Ishikawa (cell line): ENCODE results near the gene SV2C.

Experiments used
- CEBPB ChIP-seq: IDR thresholded peaks from 2 replicates; pipeline ENCODE4 v1.6.1; 2012
- CREB1 ChIP-seq: IDR thresholded peaks from 2 replicates; pipeline ENCODE4 v1.6.1; 2012; ENCODE audit warnings: low read depth
- EGR1 ChIP-seq: IDR thresholded peaks from 2 replicates; pipeline ENCODE4 v1.6.1; 2012
- EP300 ChIP-seq: IDR thresholded peaks from 2 replicates; pipeline ENCODE4 v1.6.1; 2012; ENCODE audit warnings: borderline replicate concordance
- FOXM1 ChIP-seq: IDR thresholded peaks from 2 replicates; pipeline ENCODE4 v1.6.1; 2012; ENCODE audit warnings: low read depth, borderline replicate concordance
- NFIC ChIP-seq: IDR thresholded peaks from 2 replicates; pipeline ENCODE4 v1.6.1; 2012
- RAD21 ChIP-seq: IDR thresholded peaks from 2 replicates; pipeline ENCODE4 v1.6.1; 2012; ENCODE audit warnings: low read depth
- TAF1 ChIP-seq: IDR thresholded peaks from 2 replicates; pipeline ENCODE4 v1.6.1; 2012; ENCODE audit warnings: low read depth, mild to moderate bottlenecking
- TCF12 ChIP-seq: IDR thresholded peaks from 2 replicates; pipeline ENCODE4 v1.6.1; 2012; ENCODE audit warnings: low read depth
- TEAD4 ChIP-seq: IDR thresholded peaks from 2 replicates; pipeline ENCODE4 v1.6.1; 2012
- YY1 ChIP-seq: IDR thresholded peaks from 2 replicates; pipeline ENCODE4 v1.6.1; 2012; ENCODE audit warnings: low read depth
- ZBTB7A ChIP-seq: IDR thresholded peaks from 2 replicates; pipeline ENCODE4 v1.6.1; 2012; ENCODE audit warnings: low read depth
- TF ChIP-seq, protein P1 (sequence below): IDR thresholded peaks from 2 replicates; pipeline ENCODE4 v1.6.1; 2012
- TF ChIP-seq, protein P2 (sequence below): IDR thresholded peaks from 2 replicates; pipeline ENCODE4 v1.6.1; 2012; ENCODE audit warnings: low read depth, mild to moderate bottlenecking
- TF ChIP-seq, protein P3 (sequence below): IDR thresholded peaks from 2 replicates; pipeline ENCODE4 v1.6.1; 2012

The SV2C gene

DNA sequence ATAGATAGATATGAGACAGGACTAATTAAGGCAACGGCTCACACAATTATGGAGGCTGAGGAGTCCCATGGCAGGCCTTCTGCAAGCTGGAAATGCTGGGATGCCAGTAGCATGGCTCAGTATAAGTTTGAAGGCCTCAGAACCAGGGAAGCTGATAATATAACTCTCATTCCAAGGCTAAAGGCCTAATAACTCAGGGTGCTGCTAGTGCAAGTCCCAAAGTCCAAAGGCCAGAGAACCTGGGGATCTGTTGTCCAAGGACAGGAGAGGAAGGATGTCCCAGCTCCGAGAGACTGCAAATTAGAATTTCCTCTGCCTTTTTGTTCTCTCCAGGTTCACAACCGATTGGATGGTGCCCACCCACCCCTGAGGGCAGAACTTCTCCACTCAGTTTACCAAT, 114.5 kb downstream of the SV2C start:
- no peak for TF ChIP-seq RAD21

DNA sequence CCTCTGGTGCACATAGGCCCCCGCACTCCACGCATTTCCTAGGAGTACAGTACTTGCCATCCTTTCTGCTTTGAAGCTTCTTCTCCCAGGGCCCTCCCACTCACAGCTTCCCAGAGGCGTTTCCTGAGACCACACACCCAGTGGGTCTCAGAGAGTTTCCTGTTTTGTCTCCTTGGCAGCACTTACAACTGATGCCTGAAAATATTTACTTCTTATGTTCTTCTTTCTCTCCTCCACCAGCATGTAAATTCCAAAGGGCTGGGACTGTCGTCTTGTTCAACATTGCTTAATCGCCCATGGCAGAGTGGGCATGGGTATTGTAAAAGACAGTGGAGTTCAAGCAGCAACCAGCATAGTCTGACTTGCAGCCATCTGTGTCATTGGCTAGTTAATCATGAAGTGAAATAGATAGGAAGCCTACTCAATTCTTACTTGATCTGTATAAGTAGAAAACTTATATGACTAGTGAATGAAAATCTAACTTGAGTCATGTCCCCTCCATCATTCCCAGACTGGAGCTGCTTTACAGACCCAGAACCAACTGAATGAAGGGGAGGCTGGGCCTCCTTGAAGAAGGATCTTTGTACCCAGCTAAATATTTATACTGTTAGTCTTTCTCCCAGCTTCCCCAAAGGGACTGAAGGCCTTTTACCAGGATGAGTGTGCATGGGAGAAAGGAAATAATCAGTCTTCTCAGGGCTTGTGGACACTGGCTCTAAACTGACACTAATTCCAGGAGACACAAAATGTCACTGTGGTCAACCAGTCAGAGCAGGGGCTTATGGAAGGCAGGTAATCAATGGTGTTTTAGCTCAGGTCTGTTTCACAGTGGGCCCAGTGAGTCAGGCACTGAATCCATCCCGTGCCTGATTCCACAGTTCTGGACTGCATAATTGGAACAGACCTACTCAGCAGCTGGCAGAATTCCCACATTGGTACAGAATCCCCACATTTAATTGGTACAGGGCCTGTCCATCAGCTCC, 116.4 kb downstream of the SV2C start:
- TF ChIP-seq NFIC = no peak
- no peak for TF ChIP-seq CREB1
- no peak for TF ChIP-seq EGR1
- TF ChIP-seq TEAD4 = no peak
- TF ChIP-seq FOXM1 = no peak
- no peak for TF ChIP-seq ZBTB7A
- TF ChIP-seq, protein P1, sequence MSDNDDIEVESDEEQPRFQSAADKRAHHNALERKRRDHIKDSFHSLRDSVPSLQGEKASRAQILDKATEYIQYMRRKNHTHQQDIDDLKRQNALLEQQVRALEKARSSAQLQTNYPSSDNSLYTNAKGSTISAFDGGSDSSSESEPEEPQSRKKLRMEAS = no peak
- TF ChIP-seq RAD21 = no peak
- TF ChIP-seq TCF12 = no peak
- TF ChIP-seq, protein P2, sequence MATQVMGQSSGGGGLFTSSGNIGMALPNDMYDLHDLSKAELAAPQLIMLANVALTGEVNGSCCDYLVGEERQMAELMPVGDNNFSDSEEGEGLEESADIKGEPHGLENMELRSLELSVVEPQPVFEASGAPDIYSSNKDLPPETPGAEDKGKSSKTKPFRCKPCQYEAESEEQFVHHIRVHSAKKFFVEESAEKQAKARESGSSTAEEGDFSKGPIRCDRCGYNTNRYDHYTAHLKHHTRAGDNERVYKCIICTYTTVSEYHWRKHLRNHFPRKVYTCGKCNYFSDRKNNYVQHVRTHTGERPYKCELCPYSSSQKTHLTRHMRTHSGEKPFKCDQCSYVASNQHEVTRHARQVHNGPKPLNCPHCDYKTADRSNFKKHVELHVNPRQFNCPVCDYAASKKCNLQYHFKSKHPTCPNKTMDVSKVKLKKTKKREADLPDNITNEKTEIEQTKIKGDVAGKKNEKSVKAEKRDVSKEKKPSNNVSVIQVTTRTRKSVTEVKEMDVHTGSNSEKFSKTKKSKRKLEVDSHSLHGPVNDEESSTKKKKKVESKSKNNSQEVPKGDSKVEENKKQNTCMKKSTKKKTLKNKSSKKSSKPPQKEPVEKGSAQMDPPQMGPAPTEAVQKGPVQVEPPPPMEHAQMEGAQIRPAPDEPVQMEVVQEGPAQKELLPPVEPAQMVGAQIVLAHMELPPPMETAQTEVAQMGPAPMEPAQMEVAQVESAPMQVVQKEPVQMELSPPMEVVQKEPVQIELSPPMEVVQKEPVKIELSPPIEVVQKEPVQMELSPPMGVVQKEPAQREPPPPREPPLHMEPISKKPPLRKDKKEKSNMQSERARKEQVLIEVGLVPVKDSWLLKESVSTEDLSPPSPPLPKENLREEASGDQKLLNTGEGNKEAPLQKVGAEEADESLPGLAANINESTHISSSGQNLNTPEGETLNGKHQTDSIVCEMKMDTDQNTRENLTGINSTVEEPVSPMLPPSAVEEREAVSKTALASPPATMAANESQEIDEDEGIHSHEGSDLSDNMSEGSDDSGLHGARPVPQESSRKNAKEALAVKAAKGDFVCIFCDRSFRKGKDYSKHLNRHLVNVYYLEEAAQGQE = no peak
- TF ChIP-seq EP300 = no peak
- TF ChIP-seq YY1 = no peak

DNA sequence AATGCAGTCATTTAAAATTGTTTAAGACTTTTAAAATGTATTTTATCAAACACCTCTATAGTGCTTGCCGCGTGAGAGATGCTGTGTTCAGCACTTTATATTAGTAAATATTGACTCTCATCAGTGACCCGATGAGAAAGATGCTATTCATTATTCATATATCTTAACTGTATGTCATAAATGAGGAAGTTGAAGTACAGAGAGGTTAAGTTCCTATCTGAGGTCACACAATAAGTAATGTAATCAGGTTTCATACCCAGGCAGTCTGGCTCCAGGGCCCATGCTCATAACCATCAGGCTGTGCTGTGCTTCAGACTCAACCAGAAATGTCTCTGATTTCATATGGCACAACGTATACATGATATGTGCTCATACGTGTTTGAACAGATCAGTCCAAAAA, 119.0 kb downstream of the SV2C start:
- TF ChIP-seq YY1 = no peak

DNA sequence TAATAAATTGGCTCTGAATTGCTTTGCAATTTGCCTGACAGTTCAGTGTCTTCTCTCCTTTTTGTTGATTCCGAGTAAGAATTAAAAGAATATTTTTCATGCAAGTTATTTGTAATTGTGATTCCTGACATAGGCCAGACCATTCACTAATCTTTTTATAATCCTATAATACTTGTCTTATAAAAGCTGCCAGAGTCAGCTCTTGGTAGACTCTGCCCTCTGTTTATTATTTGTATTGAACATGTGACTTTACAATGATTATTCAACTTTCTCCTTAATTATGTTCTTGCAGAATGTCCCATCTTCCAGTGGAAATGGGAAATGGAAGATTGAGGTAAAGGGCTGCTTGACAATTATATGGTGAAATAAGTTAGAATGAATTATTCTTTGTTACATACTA, 121.0 kb downstream of the SV2C start:
- no peak for TF ChIP-seq EP300
- TF ChIP-seq, protein P1 = no peak
- TF ChIP-seq TEAD4 = no peak
- no peak for TF ChIP-seq NFIC

DNA sequence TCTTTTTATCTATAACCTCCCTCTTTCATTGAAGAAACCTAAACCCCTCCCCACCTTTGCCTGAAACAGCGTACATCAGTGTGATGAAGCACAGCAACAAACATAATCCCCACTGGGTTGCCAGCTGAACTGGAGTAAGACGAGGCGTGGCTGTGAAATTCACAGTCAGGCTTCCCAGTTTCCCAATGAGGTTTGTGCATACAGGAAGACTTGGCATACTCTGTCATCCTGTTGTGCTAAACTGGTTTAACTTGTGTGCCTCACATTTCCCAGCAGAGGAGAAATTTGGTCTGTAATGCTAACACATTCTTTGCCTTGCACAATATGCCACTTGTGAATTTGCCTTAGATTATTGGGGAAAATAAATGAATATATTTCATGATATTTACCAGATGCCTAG, 121.5 kb downstream of the SV2C start:
- TF ChIP-seq CREB1 = no peak
- no peak for TF ChIP-seq FOXM1
- peak; percentile 75 for TF ChIP-seq CEBPB
- TF ChIP-seq, protein P2 = no peak
- 0 out of 2 replicates have a peak, but pooled peaks have one; percentile 19 for TF ChIP-seq TCF12
- peak; percentile 33; the same call in 1 of the 2 replicates for TF ChIP-seq TEAD4
- TF ChIP-seq, protein P1 = peak; percentile 34; the same call in 1 of the 2 replicates
- TF ChIP-seq, protein P3, sequence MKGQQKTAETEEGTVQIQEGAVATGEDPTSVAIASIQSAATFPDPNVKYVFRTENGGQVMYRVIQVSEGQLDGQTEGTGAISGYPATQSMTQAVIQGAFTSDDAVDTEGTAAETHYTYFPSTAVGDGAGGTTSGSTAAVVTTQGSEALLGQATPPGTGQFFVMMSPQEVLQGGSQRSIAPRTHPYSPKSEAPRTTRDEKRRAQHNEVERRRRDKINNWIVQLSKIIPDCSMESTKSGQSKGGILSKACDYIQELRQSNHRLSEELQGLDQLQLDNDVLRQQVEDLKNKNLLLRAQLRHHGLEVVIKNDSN = no peak
- TF ChIP-seq TAF1 = no peak
- no peak for TF ChIP-seq YY1
- TF ChIP-seq EGR1 = no peak
- no peak for TF ChIP-seq RAD21
- TF ChIP-seq EP300 = no peak
- no peak for TF ChIP-seq ZBTB7A
- TF ChIP-seq NFIC = peak; percentile 56

DNA sequence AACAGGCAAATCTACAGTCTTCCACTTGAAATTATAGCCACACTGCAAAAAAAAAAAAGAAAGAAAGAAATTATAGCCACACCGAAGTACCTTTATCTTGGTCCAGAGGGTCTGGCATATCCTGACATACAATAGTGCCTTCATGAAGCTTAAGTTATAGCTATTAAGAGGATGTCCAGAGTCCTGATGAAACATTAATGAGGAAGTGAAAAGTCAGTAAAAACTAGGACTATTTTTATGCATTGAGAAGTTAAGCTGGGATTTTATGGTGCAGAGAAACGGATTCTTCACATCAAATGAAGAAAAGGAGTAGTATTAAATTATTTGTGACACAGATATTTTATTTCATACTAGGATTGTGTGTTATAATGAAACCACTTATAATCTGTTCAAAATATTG, 123.9 kb downstream of the SV2C start:
- TF ChIP-seq TAF1 = no peak
- TF ChIP-seq EP300 = no peak
- no peak for TF ChIP-seq ZBTB7A
- no peak for TF ChIP-seq TCF12
- TF ChIP-seq, protein P2 = no peak
- TF ChIP-seq, protein P1 = no peak
- TF ChIP-seq YY1 = no peak
- no peak for TF ChIP-seq CREB1
- no peak for TF ChIP-seq NFIC
- TF ChIP-seq, protein P3 = no peak
- TF ChIP-seq FOXM1 = no peak
- no peak for TF ChIP-seq CEBPB
- TF ChIP-seq RAD21 = no peak
- TF ChIP-seq EGR1 = no peak
- no peak for TF ChIP-seq TEAD4
